Naive B cell (primary cell): ENCODE results near the gene BHLHA9. TPM values are rescaled to one million over a fixed set of nuclear protein-coding genes. Genes with fewer than 3 reads are reported as not detected.
"Not testable (repeated sequence)": the region's sequence is repeated elsewhere in the genome, so short reads cannot be mapped to it uniquely, and the experiment has no call there.

Experiments
- ATAC-seq, 2 donors: fragments of 150-1000 bp; cut with Tn5 transposase; 2 replicates each; pipeline ENCODE4 v1.10.0; 2021; ENCODE audit warnings: low read depth in 2 of 2, mild to moderate bottlenecking in 2 of 2, moderate library complexity in 2 of 2
- DNase-seq: peaks from one replicate; pipeline ENCODE4 v3.0.0; 2022
- H3K27ac Mint-ChIP-seq, 6 donors: one replicate each; pipeline ENCODE4 v1.8.0; 2020 to 2022; ENCODE audit warnings: mild to moderate bottlenecking in 6 of 6, mixed read lengths in 6 of 6, moderate library complexity in 5 of 6, inconsistent platforms in 2 of 6
- H3K27me3 Mint-ChIP-seq, 3 donors: one replicate each; pipeline ENCODE4 v1.8.0; 2021 to 2022; ENCODE audit warnings: mixed read lengths in 3 of 3, mild to moderate bottlenecking in 1 of 3
- H3K36me3 Mint-ChIP-seq, 2 donors: one replicate each; pipeline ENCODE4 v1.8.0; 2020 to 2022; ENCODE audit warnings: mixed read lengths in 2 of 2, inconsistent platforms in 1 of 2, mild to moderate bottlenecking in 1 of 2
- H3K4me1 Mint-ChIP-seq, 3 donors: one replicate each; pipeline ENCODE4 v1.8.0; 2020 to 2022; ENCODE audit warnings: mixed read lengths in 3 of 3, inconsistent platforms in 1 of 3, mild to moderate bottlenecking in 1 of 3, moderate library complexity in 1 of 3
- H3K4me3 Mint-ChIP-seq, 8 donors: one replicate each; pipeline ENCODE4 v1.8.0; 2020 to 2022; ENCODE audit warnings: mild to moderate bottlenecking in 8 of 8, mixed read lengths in 8 of 8, moderate library complexity in 8 of 8, inconsistent platforms in 2 of 8
- H3K9me3 Mint-ChIP-seq, 7 donors: one replicate each; pipeline ENCODE4 v1.8.0; 2020 to 2022; ENCODE audit warnings: mixed read lengths in 7 of 7, mild to moderate bottlenecking in 5 of 7, inconsistent platforms in 2 of 7, moderate library complexity in 1 of 7
- polyA plus RNA-seq, 6 donors: library from polyadenylated mRNA; unstranded; fragments of 300-500 nt; fragmentation: Illumina TruSeq; gene quantifications; one replicate each; pipeline ENCODE4 v1.2.3, GENCODE V29; 2021; ENCODE audit warnings: low read depth in 6 of 6

BHLHA9 gene
- polyA plus RNA-seq, 6 donors from 2014 or later = not detected

DNA sequence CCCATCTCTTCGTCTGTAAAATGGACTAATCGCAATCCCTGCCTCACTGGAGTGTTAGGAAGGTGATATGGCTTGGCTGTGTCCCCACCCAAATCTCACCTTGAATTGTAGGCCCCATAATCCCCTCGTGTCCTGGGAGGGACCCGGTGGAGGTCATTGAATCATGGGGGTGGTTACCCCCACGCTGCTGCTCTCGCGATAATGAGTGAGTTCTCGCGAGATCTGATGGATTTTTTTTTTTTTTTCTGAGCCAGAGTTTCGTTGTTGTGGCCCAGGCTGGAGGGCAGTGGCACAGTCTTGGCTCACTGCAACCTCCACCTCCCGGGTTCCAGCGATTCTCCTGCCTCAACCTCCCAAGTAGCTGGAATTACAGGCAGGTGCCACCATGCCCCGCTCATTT, 20.4 kb downstream of the BHLHA9 start:
- DNase-seq (no peak), ATAC-seq (no peak)
- Mint-ChIP-seq H3K27me3 (peaks cover 0 to 7% (median 0%) of the 10 kb centered on the region in 3 donors), H3K36me3 (no peaks in the 10 kb centered on the region), H3K9me3 (peaks cover 0 to 7% (median 0%) of the 10 kb centered on the region in 7 donors), H3K4me3 (peak overlapping the region in 1 of 8 donors; percentile 31), H3K4me1 (peaks cover 23 to 26% (median 23%) of the 10 kb centered on the region in 3 donors), H3K27ac (peak overlapping the region in 2 of 6 donors; percentile 54 to 66)

DNA sequence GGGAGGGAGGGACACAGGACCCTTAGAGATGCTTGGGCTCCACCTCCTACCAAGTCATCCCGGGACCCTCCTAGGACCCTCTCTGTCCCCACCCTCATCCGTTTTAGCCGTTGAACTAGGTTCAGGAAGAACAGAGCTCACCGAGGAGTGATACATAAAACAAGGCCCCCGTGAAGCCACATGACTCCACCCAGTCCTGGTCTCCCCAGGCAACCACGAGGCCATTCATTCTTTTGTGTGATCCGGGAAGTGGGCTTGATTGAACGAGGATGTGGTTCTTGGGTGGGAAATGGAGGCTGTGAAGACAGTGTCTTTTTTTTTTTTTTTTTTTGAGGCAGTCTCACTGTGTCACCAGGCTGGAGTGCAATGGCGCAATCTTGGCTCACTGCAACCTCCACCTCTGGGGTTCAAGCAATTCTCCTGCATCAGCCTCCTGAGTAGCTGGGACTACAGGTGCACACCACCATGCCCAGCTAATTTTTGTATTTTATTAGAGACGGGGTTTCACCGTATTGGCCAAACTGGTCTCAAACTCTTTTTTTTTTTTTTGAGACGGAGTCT, 24.0 kb downstream of the BHLHA9 start:
- Mint-ChIP-seq H3K27ac (peak overlapping the region in 4 of 6 donors; percentile 13 to 92 (median 76)), H3K27me3 (peaks cover 0 to 18% (median 0%) of the 10 kb centered on the region in 3 donors), H3K4me1 (peaks cover 23 to 45% (median 23%) of the 10 kb centered on the region in 3 donors), H3K4me3 (peak overlapping the region in 3 of 8 donors; percentile 7 to 52 (median 36)), H3K9me3 (peaks cover 0 to 7% (median 0%) of the 10 kb centered on the region in 7 donors), H3K36me3 (no peaks in the 10 kb centered on the region)
- DNase-seq = peak; percentile 58
- peak; percentile 66 to 79 for ATAC-seq

DNA sequence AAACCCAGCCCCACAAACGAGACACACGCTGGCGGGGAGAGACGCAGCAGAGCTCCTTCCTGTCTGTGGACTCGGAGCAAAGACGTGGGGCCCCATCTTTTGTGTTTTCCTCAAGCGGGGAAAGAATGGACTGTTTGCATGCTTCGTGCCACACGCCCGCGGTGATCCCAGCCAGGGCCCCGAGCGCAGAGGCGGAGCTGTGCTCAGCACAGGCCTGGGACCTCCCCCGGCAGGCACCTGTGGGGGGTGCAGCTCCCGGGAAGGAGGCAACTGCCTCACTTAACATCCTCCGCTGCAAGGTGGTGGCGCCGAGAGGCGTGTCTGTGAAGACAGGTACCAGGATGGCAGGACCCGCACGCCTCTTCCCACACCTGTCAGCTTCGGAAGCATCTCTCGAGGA, 28.4 kb downstream of the BHLHA9 start:
- Mint-ChIP-seq H3K27me3 (peaks cover 6 to 33% (median 13%) of the 10 kb centered on the region in 3 donors), H3K27ac (no peak overlapping the region), H3K4me1 (peaks cover 8 to 41% (median 11%) of the 10 kb centered on the region in 3 donors), H3K9me3 (peaks cover 0 to under 1% (median 0%) of the 10 kb centered on the region in 7 donors), H3K36me3 (no peaks in the 10 kb centered on the region), H3K4me3 (no peak overlapping the region)
- ATAC-seq (peak; percentile 41 to 57), DNase-seq (no peak)

DNA sequence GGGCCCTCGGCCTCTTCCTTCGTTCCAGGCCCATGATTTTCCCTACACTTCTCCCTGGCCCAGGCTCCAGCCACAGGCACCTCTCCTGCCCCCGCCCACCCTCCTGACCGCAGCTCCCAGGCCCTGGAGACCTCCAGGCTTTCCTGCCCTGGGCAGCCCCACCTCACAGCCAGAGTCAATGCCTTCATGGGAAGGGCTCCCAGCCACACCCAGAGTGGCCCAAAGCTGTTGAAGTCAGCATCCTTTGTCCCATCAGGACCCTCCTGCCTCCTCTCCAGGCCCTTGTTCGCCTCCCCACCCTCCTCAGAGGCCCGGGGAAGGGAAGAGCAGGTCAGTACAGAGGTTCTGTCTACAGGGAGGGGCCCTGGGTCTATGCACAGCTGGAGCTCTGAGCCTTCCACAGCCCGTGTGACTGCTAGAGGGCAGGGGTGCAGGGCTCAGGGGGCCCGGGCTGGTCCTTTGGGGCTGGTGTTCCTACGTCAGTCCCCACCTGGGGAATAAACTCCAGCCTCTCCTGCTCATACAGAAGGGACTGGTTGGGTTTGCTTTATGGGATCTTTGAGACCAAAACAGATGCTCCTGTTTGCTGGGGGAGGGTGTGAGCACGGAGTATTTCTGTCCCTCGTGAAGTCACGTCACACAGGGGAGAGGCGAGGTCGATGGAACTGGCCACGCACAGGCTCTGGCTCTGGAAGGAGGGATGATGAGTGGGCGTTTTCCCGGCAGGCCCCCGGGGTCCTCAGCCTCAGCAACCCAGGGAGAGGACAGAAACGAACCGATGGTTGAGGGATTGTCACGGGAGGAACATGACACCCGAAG, 29.5 kb downstream of the BHLHA9 start:
- H3K27ac Mint-ChIP-seq = no peak overlapping the region
- H3K4me3 Mint-ChIP-seq = no peak overlapping the region
- no peak for ATAC-seq

DNA sequence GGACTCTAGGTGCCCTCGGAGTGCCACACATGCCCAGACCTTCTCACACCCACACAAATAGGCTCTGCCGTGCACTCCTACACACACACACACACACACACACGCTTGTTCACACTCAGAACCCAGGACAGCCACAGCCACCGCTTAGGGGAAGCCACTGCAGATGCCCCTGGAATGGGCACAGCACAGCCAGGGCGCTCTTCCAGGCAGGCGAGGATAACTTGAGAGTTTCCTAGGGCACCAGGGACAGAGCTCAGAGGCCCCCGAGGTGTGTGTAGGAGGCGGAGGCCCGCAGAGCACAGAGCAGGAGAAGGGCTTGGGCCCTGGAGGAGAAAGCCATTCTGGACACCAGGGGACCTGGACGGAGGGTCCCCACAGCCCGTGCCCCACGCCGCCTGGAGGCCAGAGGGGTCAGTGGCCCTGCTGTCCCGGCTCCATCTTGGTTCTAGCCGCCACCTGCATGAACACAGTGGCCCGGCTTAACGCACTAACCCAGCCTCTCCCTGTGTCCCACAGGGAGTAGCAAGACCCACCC, 30.2 kb downstream of the BHLHA9 start:
- ATAC-seq = no peak
- H3K9me3 Mint-ChIP-seq = no peaks in the 10 kb centered on the region
- H3K27me3 Mint-ChIP-seq = peaks cover 6 to 33% (median 14%) of the 10 kb centered on the region in 3 donors
- no peaks in the 10 kb centered on the region for H3K36me3 Mint-ChIP-seq
- DNase-seq = no peak
- H3K4me3 Mint-ChIP-seq = no peak overlapping the region
- peaks cover 0 to 27% (median 0%) of the 10 kb centered on the region in 3 donors for H3K4me1 Mint-ChIP-seq
- no peak overlapping the region for H3K27ac Mint-ChIP-seq

More for the DNA sequence above, 29.5 kb downstream of the BHLHA9 start:
- peaks cover 6 to 33% (median 13%) of the 10 kb centered on the region in 3 donors for H3K27me3 Mint-ChIP-seq
- H3K4me1 Mint-ChIP-seq = peaks cover 0 to 30% (median 0%) of the 10 kb centered on the region in 3 donors
- H3K36me3 Mint-ChIP-seq = no peaks in the 10 kb centered on the region
- H3K9me3 Mint-ChIP-seq = no peaks in the 10 kb centered on the region
- DNase-seq = no peak

DNA sequence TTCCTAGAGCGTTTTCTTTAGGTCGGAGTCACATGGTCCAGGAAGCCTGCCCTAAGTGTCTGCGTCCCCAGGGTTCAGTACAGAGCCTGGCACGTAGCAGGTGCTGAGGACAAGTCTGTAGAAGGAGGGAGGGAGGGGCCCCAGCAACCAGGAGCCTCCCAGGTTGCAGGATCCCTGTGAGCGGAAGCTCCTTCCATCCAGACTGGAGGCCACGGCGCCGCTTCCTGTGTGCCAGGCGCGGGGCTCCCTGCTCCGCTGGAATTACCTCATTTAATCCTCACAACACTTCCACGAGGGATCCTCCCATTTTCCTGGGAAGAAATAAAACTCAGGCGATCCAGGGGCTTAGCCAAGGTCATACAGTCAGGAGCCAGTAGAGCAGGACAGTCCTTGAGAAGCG, 31.3 kb downstream of the BHLHA9 start:
- Mint-ChIP-seq H3K27me3 (peaks cover 15 to 44% (median 22%) of the 10 kb centered on the region in 3 donors), H3K27ac (no peak overlapping the region)
- ATAC-seq = no peak

DNA sequence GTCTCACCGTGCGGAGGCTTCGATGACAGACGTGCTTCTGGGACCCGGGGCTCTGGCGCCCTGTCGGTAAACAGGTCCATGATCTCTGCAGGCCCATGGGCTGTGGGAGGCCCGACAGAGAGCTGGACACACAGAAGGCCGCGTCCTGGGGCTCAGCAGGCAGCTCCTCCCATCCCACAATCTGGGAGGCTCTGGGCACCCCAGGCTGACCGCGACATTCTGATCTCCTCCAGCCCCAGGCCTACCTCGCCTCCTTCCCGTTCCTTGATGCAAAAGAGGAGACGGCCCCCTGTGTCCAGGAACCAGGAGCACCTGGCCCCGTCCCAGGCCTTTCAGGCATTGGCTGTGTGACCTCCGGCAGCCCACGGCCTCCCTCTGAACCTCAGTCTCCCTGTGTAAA, 32.5 kb downstream of the BHLHA9 start:
- Mint-ChIP-seq H3K27me3 (peaks cover 20 to 46% (median 29%) of the 10 kb centered on the region in 3 donors), H3K36me3 (no peaks in the 10 kb centered on the region), H3K4me3 (no peak overlapping the region), H3K9me3 (peaks cover 0 to 3% (median 0%) of the 10 kb centered on the region in 7 donors), H3K4me1 (peaks cover 0 to 13% (median 3%) of the 10 kb centered on the region in 3 donors), H3K27ac (no peak overlapping the region)
- ATAC-seq (no peak), DNase-seq (no peak)

More for the DNA sequence above, 31.3 kb downstream of the BHLHA9 start:
- Mint-ChIP-seq H3K36me3 (no peaks in the 10 kb centered on the region), H3K4me1 (peaks cover 0 to 23% (median 0%) of the 10 kb centered on the region in 3 donors), H3K4me3 (no peak overlapping the region), H3K9me3 (no peaks in the 10 kb centered on the region)
- no peak for DNase-seq

DNA sequence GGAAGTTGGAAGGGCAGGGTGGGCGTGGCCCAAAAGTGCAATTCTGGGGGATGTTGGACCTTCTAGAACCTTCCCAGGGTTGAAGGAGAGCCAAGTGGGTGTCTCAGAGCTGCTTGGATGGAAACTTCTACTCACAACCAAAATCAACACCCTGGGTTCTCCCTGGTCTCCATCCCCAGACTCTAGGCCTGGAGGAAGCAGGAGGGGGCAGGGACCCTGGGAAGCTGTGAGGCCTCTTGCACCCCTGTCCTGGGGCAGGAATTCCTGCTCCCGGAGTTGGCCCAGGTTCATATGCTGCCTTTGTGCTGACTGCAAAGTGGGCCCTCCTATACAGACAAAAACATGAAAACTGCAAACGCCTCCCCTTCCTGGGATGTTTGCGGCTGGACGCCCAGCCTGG, 34.3 kb downstream of the BHLHA9 start:
- Mint-ChIP-seq H3K9me3 (peaks cover 0 to 5% (median 0%) of the 10 kb centered on the region in 7 donors), H3K36me3 (no peaks in the 10 kb centered on the region), H3K27me3 (peaks cover 20 to 38% (median 29%) of the 10 kb centered on the region in 3 donors), H3K4me1 (peaks cover 0 to 6% (median 3%) of the 10 kb centered on the region in 3 donors), H3K4me3 (no peak overlapping the region), H3K27ac (no peak overlapping the region)
- ATAC-seq (no peak), DNase-seq (no peak)

DNA sequence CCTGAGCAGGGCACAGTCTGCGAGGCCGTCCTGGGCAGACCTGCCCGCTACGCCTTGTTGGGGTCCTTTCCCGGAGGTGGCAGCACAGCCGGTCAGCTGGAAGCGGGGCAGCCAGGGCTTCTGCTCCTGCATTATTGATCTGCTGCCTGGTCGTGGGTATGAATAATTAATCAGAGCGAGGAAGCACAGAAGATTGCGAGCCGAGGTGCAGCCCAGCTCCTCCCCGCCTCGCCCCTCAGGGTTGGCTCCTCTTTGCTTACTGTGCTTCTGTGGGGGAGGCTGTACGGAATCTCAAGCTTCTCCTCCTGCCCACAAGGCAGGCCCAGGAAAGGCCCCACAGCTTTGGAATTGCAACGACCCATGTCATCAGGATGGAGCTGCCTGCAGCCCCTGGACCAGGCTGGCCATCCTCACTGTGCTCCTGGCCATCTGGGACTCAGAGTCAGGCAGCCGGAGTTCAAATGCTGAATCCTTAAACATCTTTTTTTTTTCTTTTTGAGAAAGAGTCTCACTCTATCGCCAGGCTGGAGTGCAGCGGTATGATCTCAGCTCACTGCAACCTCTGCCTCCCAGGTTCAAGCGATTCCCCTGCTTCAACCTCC, 34.8 kb downstream of the BHLHA9 start:
- Mint-ChIP-seq H3K27ac (no peak overlapping the region), H3K36me3 (no peaks in the 10 kb centered on the region), H3K27me3 (peaks cover 19 to 32% (median 24%) of the 10 kb centered on the region in 3 donors), H3K9me3 (peaks cover 0 to 5% (median 0%) of the 10 kb centered on the region in 7 donors), H3K4me1 (peaks cover 0 to 5% (median 3%) of the 10 kb centered on the region in 3 donors), H3K4me3 (no peak overlapping the region)
- ATAC-seq (no peak), DNase-seq (no peak)

DNA sequence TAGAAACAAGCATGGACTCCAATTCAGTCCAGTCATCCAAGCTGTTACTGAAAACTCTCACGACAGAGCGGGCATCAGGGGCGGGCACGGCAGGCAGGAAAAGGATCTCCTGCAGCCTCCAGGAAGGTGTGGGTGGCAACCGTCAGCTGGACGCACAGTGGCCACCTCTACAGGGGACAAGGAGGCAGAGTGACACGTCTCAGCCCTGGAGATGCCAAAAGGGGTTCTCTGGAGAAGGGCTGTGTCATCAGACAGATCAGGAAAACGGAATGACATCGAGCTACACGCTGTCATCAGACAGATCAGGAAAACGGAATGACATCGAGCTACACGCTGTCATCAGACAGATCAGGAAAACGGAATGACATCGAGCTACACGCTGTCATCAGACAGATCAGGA, 37.6 kb downstream of the BHLHA9 start:
- H3K27ac Mint-ChIP-seq, DNase-seq, H3K4me1 Mint-ChIP-seq, H3K4me3 Mint-ChIP-seq, H3K9me3 Mint-ChIP-seq, ATAC-seq, H3K36me3 Mint-ChIP-seq: not testable (repeated sequence)
- H3K27me3 Mint-ChIP-seq = peaks cover 14 to 16% (median 16%) of the 10 kb centered on the region in 3 donors

DNA sequence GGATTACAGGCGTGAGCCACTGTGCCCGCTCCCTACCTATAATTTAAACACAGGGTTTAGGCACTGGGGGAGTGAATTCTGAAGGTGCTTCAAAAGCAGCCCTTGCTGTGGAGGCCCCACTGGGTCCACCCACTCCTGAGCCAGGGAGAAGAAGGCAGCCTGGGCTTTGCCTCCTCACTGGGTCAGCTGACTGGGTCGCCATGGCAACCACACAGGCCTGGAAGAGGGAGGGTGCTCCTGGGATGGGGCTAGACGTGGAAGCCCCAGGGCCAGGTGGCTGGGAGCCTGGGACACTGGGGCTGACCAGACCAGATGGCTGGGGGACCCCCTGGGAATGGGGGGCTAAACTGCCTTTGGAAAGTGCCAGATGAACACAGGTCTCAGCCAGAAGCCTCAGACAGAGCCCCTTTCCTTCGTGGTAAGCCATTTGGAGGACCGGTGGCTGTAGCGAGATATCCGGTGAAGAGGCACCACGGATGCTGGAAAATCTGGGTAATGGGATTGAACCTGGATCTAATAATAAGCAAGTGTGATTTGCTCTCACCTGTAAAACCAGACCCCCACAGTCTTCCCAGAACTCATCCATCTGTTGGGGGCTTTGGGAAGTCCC, 42.1 kb downstream of the BHLHA9 start:
- no peak for ATAC-seq
- no peak overlapping the region for H3K4me3 Mint-ChIP-seq

DNA sequence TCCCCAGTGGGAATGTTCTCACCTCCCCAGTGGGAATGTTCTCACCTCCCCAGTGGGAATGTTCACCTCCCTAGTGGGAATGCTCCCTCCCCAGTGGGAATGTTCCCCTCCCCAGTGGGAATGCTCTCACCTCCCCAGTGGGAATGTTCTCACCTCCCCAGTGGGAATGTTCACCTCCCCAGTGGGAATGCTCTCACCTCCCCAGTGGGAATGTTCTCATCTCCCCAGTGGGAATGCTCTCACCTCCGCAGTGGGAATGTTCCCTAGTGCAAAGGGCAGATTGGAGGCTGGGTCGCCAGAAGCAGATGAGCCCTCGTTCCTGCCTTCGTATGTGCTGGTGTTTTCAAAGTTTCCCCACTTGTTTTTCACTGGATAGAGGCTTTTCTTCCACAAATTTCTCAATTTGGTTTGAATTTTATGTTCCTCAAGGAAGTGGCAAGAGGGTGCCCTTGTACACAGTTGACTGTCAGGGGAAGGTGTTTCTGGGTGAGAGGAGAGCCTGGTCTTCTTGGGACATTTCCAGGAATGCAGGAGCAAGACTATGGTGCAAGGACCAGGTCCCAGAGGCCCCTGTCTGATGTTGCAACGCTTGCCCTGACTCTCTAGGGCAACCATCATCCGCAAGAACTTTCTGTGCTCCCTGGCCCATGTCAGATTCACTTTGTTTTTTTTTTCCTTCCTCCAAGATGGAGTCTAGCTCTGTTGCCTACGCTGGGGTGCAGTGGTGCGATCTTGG, 43.2 kb downstream of the BHLHA9 start:
- Mint-ChIP-seq H3K27ac (no peak overlapping the region), H3K27me3 (peaks cover 5 to 19% (median 14%) of the 10 kb centered on the region in 3 donors), H3K4me3 (no peak overlapping the region), H3K36me3 (no peaks in the 10 kb centered on the region), H3K4me1 (no peaks in the 10 kb centered on the region), H3K9me3 (no peaks in the 10 kb centered on the region)
- DNase-seq = no peak
- ATAC-seq = no peak

More for the DNA sequence above, 42.1 kb downstream of the BHLHA9 start:
- H3K27ac Mint-ChIP-seq = no peak overlapping the region
- DNase-seq = no peak
- H3K36me3 Mint-ChIP-seq = no peaks in the 10 kb centered on the region
- no peaks in the 10 kb centered on the region for H3K4me1 Mint-ChIP-seq
- H3K27me3 Mint-ChIP-seq = peaks cover 5 to 19% (median 14%) of the 10 kb centered on the region in 3 donors
- peaks cover 0 to 5% (median 0%) of the 10 kb centered on the region in 7 donors for H3K9me3 Mint-ChIP-seq
